ENCODE results near the gene CHMP5.

CHMP5 gene

GRCh38 chr9:33318225-33318624, 53.4 kb downstream of the CHMP5 start:
- TF ChIP-seq CTCF (conservative IDR thresholded peaks at IDR 0.05; ENCODE audit: control insufficient read depth, insufficient read depth, low read depth, low read length) = no peak
- no peak overlapping the region for H3K4me3 ChIP-seq (ENCODE audit: control insufficient read depth, low read depth, low read length)
- DNase-seq (ENCODE audit: low read depth) = no peak

- H3K4me3 ChIP-seq (ENCODE audit: control insufficient read depth, low read depth, low read length) = no peak overlapping the region
- TF ChIP-seq CTCF (conservative IDR thresholded peaks at IDR 0.05; ENCODE audit: control insufficient read depth, insufficient read depth, low read depth, low read length) = no peak
Observed at GRCh38 chr9:33318781-33319180, 53.9 kb downstream of the CHMP5 start.

DNA sequence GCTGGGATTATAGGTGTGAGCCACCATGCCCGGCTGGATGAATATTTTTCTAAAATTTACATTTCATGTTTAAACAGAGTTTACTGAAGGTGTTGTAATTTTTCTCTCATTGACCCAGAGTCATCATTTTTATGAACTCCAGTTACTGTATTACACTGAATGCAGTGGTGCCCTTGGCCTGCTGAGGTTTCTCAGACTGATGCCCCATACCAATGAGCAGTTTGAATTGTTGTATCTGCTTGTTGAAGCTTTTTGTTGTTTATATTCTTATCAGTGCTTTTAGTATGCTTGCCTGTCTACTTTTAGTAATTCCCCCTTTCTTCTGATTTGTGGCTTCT, 55.4 kb downstream of the CHMP5 start:
- H3K4me3 ChIP-seq (ENCODE audit: control insufficient read depth, low read depth, low read length) = no peak overlapping the region
- DNase-seq (ENCODE audit: low read depth) = no peak
- no peak for TF ChIP-seq CTCF (conservative IDR thresholded peaks at IDR 0.05; ENCODE audit: control insufficient read depth, insufficient read depth, low read depth, low read length)

More at GRCh38 chr9:33318781-33319180, 53.9 kb downstream of the CHMP5 start:
- no peak for DNase-seq (ENCODE audit: low read depth)

DNA sequence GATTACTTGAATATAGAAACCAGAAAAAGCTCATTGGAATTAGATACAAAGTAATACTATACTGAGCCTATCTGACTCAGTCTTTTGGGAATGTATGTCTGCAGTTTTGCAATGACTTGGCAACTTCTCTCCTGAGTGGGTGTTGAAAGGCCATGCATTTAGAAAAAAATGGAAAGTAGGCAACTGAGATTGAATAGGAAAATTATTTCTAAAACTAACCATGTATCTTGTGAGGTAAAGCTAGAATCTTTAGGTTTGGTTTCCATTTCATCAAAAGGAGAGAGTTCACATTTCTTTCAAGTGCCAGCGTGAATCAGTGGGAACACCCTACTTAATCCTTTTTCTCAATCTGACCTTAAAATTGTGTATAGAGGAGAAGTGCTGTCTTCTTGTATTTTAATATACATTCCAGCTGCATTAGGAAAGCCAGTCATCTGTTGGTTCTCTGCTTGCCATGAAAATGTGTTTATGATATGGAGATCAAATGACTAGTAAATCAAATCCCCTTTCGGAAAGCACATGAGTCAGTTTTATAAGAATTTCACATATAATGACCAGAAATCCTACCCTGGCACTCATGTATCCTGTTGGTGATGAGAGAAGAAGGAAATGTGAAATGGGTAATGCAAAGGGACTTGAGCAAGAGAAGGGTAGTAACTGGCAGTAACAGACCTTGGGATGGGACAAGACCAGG, 55.9 kb downstream of the CHMP5 start:
- H3K4me3 ChIP-seq (ENCODE audit: control insufficient read depth, low read depth, low read length) = no peak overlapping the region
- peak; percentile 96 for DNase-seq (ENCODE audit: low read depth)
- no peak for TF ChIP-seq CTCF (conservative IDR thresholded peaks at IDR 0.05; ENCODE audit: control insufficient read depth, insufficient read depth, low read depth, low read length)

GRCh38 chr9:33329117-33329563, 64.3 kb downstream of the CHMP5 start:
- no peak overlapping the region for H3K4me3 ChIP-seq (ENCODE audit: control insufficient read depth, low read depth, low read length)
- no peak for TF ChIP-seq CTCF (conservative IDR thresholded peaks at IDR 0.05; ENCODE audit: control insufficient read depth, insufficient read depth, low read depth, low read length)
- DNase-seq (ENCODE audit: low read depth) = peak; percentile 95

DNA sequence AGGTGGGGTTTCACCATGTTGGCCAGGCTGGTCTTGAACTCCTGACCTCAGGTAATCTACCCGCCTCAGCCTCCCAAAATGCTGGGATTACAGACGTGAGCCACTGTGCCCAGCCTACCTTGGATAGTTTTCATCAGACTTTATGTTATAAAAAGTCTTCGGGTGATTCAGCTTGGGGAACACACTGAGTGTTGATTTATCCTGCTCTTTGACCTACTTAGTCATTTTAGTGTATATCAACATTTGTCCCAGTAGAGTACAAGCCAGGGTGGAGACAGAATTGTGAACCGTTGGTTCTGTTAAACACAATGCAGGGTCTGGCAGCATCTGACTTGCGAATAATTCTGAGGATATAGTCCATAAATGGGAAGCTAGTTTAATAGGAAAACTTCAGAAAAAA, 65.1 kb downstream of the CHMP5 start:
- DNase-seq (ENCODE audit: low read depth) = peak; percentile 89
- no peak overlapping the region for H3K4me3 ChIP-seq (ENCODE audit: control insufficient read depth, low read depth, low read length)
- TF ChIP-seq CTCF (conservative IDR thresholded peaks at IDR 0.05; ENCODE audit: control insufficient read depth, insufficient read depth, low read depth, low read length) = no peak
